Cardiac ventricle fibroblast (primary cell): Measurements from ENCODE around the gene MIEF1. TPM values are rescaled to one million over a fixed set of nuclear protein-coding genes. Genes with fewer than 3 reads are reported as not detected.

Source experiments
- total RNA-seq: library from RNA; depleted of rRNA; stranded (reverse); fragments of >200 nt; gene quantifications from 2 replicates; pipeline ENCODE4 v1.2.3, GENCODE V29; 2015

MIEF1 gene
- total RNA-seq = 15.4 and 19.0 TPM in 2 replicates

DNA sequence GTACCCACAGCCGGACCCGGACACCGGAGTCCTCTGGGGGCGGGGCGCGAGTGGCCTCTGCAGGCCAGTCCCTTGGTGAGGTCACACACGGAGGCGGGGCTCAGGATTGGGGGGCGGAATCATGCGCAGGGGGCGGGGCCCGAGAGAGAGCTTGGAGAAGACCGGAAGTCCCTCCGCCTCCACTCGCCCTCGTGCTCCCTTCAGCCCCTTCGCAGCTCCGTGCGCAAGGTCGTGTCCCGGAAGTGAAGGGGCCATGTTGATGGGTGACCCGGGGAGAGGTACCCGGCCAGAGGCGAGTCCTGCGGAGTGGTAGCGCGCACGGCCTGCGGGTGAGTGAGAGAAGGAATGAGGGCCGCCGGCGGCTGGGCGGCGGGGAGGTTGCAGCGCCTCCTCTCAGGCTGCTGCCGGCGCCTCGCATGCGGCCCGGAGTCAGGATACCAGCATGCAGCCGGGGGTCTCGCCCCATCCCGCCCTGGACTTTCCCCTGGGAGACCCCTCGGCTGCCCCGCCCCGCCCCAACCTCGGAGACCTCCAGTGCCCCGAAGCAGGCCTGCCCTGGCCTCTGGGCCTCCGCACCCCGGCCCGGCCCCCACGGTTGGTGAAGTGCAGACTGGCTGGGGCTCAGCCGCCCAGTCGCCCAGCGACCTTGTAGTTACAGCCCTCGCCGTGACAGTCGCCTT lies at the start of gene MIEF1:
MIEF1 (plus strand) TSS at position 182 of the 680 bp plus-strand sequence. CDS start 9,005 bp downstream, outside the sequence.

DNA sequence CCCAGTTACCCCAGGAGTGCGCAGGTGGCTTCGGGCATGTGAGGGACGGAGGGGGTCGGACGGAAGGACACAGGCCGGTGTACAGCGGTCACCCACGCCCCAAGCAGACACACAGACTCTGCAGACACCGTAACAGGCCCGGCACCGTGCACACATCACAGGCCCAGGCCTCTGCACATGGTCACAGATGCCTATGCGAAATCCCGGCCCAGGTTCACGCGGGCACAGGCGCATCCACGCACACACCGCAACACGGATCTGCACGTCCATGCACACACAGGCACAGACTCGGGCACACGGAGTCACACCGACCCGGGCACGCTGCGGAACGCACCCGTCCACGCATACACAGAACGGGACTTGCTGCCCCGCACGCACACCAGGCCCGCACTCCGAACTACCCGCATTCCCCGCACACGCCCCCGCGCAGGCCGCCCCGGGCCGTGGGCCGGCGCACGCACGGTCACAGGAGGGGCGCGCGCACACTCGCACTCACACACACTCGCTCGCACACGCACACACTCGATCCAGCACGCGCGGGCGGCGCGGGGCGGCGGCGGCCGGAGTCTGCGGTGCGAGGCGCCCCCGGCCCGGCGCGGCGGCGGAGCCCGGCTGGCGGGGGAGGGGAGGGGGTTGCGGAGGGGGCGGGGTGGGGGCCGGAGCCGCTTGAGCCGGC lies 45.4 kb upstream of the MIEF1 start, which contains the start of gene MGAT3:
MGAT3 (plus strand) TSS at position 491 of the 676 bp plus-strand sequence. CDS start 30,336 bp downstream, outside the sequence.

DNA sequence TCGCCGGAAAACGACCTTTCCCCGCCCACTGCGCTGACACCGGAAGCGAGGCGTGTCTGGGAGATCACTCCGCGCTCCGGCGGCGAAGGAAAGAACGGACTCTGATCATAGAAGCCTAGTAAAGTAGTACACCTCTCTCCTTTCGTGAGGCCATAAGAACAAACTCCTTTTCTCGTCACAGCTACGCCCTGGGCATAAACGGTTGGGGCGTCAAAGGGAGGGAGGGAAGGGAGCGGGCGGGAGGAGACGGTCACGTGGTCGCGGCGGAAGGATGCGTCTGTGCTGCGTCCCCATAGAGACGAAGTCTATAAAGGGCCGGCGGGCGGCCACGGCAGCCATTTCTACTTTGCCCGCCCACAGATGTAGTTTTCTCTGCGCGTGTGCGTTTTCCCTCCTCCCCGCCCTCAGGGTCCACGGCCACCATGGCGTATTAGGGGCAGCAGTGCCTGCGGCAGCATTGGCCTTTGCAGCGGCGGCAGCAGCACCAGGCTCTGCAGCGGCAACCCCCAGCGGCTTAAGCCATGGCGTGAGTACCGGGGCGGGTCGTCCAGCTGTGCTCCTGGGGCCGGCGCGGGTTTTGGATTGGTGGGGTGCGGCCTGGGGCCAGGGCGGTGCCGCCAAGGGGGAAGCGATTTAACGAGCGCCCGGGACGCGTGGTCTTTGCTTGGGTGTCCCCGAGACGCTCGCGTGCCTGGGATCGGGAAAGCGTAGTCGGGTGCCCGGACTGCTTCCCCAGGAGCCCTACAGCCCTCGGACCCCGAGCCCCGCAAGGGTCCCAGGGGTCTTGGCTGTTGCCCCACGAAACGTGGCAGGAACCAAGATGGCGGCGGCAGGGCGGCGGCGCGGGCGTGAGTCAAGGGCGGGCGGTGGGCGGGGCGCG lies 18.4 kb downstream of the MIEF1 start, which contains the start of gene ATF4:
ATF4 (plus strand) TSS at position 337 of the 880 bp plus-strand sequence. CDS start 884 bp downstream, outside the sequence.

DNA sequence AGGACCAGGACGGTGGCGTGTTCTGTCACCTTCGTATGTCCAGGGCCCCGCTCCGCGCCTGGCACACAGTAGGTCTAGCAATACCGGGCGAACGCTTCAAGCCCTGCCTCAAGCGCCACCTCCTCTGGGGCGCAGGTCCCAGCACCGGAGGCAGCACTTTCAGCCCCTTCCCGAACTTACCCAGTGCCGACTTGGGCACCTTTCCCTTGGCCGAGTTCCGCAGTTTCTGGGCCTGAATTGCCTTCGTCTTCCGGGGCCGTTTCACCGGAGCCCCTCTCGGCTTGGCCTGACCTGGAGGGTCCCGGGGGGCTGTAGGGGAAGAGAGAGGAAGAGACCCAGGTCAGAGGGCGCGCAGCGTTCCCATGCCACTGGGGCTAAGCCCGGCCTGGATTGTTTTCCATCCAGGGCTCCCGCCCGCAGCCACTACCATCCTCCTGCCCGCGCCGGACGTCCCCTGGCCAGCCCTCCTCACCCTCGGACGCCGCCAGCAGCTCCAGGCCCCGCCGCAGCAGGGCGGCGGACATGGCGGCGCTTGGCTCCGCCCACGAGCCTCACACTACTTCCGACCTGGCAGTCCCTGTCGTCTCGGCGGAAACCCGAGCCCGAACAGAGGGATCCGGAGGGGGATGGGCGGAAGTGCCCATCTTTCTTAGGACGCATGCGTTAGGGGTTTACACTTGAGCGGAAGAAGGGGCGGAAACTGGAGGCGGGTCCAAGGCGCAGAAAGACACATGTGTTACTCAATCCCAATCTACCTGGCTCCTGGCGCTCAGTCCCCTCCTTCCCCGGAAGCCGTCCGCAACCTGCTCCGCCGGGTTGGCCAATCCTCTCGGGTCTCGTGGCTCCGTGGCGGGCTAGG lies 30.4 kb downstream of the MIEF1 start, which contains the start of gene RPS19BP1:
RPS19BP1 (minus strand) TSS at position 534 of the 859 bp plus-strand sequence; CDS start at position 524, 10 bp downstream.

Other genes with a start within 250 kb of the MIEF1 start
- gene RPL3, start 182.7 kb upstream of the MIEF1 start, total RNA-seq = 2,999 and 3,236 TPM in 2 replicates
- 7.8 and 10.9 TPM in 2 replicates for gene SYNGR1, start 152.3 kb upstream of the MIEF1 start, total RNA-seq
- 17.0 and 18.1 TPM in 2 replicates for gene TAB1, start 102.5 kb upstream of the MIEF1 start, total RNA-seq
- gene MGAT3, start 45.3 kb upstream of the MIEF1 start, total RNA-seq = 0.25 and 0.49 TPM in 2 replicates
- 234 and 262 TPM in 2 replicates for gene ATF4, start 18.3 kb downstream of the MIEF1 start, total RNA-seq
- gene RPS19BP1, start 30.5 kb downstream of the MIEF1 start, total RNA-seq = 77.7 and 80.4 TPM in 2 replicates
- gene CACNA1I, start 68.5 kb downstream of the MIEF1 start, total RNA-seq = not detected in 2 replicates